HepG2 (cell line): ENCODE data around the gene AKT3. TPM values are rescaled to one million over a fixed set of nuclear protein-coding genes. Genes with fewer than 3 reads are reported as not detected.

Experiments used
- ATAC-seq: fragments of 200-7000 bp; cut with Tn5 transposase; 3 replicates; pipeline ENCODE4 v1.9.1; 2020; ENCODE audit warnings: mild to moderate bottlenecking, moderate library complexity
- BruUV-seq: library from RNA; stranded (reverse); fragments of 400-500 nt; replicated peaks from 2 replicates; lab custom pipeline; 2021; lab: Mats Ljungman, UMichigan
- CTCF ChIA-PET: fragments of 300-600 bp; formaldehyde crosslinking; extraction: SDS; loops from one replicate; lab custom pipeline; 2021; ENCODE audit warnings: low total read pairs, inconsistent platforms, low intra/inter-chr PET ratio; lab: Yijun Ruan, JAX
- POLR2A ChIA-PET: fragments of 350-600 bp; sonication (Branson Sonifier 250); formaldehyde crosslinking; loops from one replicate; lab custom pipeline; 2020; ENCODE audit warnings: antibody characterized with exemption, inconsistent platforms; lab: Yijun Ruan, JAX
- DNase-seq: peaks from one replicate; pipeline ENCODE4 v3.0.0-alpha.2; 2015; ENCODE audit warnings: low spot score
- FAIRE-seq: peaks from 3 replicates; lab custom pipeline; 2011; peaks lifted over from hg19 to GRCh38; lab: Jason Lieb, UNC
- H2AFZ ChIP-seq: one replicate; pipeline ENCODE4 v1.6.1; 2011; ENCODE audit warnings: low read length, inconsistent platforms
- H3K27ac ChIP-seq: fragments of 300-600 bp; 3 replicates; pipeline ENCODE4 v1.8.0; 2011; ENCODE audit warnings: mixed run types, mild to moderate bottlenecking, mixed read lengths, low read length, inconsistent platforms; ENCODE audit not compliant: insufficient read depth; ENCODE audit errors: extremely low read length
- H3K27me3 ChIP-seq, 2 experiments: fragments of 200-600 bp in 1 of 2; 2 replicates in 1 of 2; 3 replicates in 1 of 2; pipeline versions ENCODE4 v1.6.0 to v1.8.0; 2011; ENCODE audit warnings: low read length in 2 of 2, mild to moderate bottlenecking in 2 of 2, moderate library complexity in 2 of 2, inconsistent platforms in 1 of 2; ENCODE audit not compliant: insufficient read depth in 2 of 2, control insufficient read depth in 1 of 2
- H3K36me3 ChIP-seq, 2 experiments: fragments of 200-600 bp in 1 of 2; replicated peaks in 1 of 2; 2 replicates in 1 of 2; 3 replicates in 1 of 2; pipeline versions ENCODE4 v1.5.1 to v1.8.0; 2011; ENCODE audit warnings: low read length in 2 of 2, inconsistent platforms in 1 of 2; ENCODE audit not compliant: insufficient read depth in 2 of 2, control insufficient read depth in 1 of 2
- H3K4me1 ChIP-seq: 2 replicates; pipeline ENCODE4 v1.5.1; 2012; ENCODE audit warnings: low read length, inconsistent platforms; ENCODE audit not compliant: insufficient read depth
- H3K4me2 ChIP-seq: 2 replicates; pipeline ENCODE4 v1.6.0; 2011; ENCODE audit warnings: low read depth, low read length, inconsistent platforms
- H3K4me3 ChIP-seq, 3 experiments: fragments of 200-600 bp in 1 of 3; sonication (generic), shearing (Covaris generic) in 1 of 3; replicated peaks in 1 of 3; 2 replicates each; pipeline ENCODE4 v1.5.1; 2011 to 2016; ENCODE audit warnings: low read length in 3 of 3, inconsistent platforms in 2 of 3, low read depth in 2 of 3, mild to moderate bottlenecking in 2 of 3, control low read depth in 1 of 3, mixed read lengths in 1 of 3; ENCODE audit not compliant: insufficient read depth in 1 of 3
- H3K79me2 ChIP-seq: one replicate; pipeline ENCODE4 v1.6.1; 2011; ENCODE audit warnings: low read length, inconsistent platforms; ENCODE audit not compliant: insufficient read depth
- H3K9ac ChIP-seq: 2 replicates; pipeline ENCODE4 v1.6.0; 2011; ENCODE audit warnings: mild to moderate bottlenecking, low read depth, low read length, inconsistent platforms; ENCODE audit not compliant: insufficient read depth
- H3K9me3 ChIP-seq: 2 replicates; pipeline ENCODE4 v1.5.1; 2012; ENCODE audit warnings: mild to moderate bottlenecking, low read length
- H4K20me1 ChIP-seq: 2 replicates; pipeline ENCODE4 v1.6.0; 2011; ENCODE audit warnings: inconsistent platforms, mild to moderate bottlenecking, low read length, moderate library complexity; ENCODE audit not compliant: insufficient read depth
- BHLHE40 ChIP-seq: IDR thresholded peaks from 2 replicates; pipeline ENCODE4 v1.6.1; 2011; ENCODE audit warnings: low read length, improper control_type of control experiment
- CHD4 ChIP-seq: fragments of 200-600 bp; sonication (generic); IDR thresholded peaks from 2 replicates; pipeline ENCODE4 v1.7.0; 2017; ENCODE audit warnings: mild to moderate bottlenecking, low read length, borderline replicate concordance
- HOXA9 ChIP-seq: sonication (generic); formaldehyde crosslinking; IDR thresholded peaks from 2 replicates; pipeline ENCODE4 v1.8.1; 2022; ENCODE audit warnings: missing genetic modification reagents, mild to moderate bottlenecking, moderate library complexity, borderline replicate concordance
- NFE2 ChIP-seq: sonication (generic); formaldehyde crosslinking; IDR thresholded peaks from 2 replicates; pipeline ENCODE4 v1.4.0; 2020; ENCODE audit warnings: missing genetic modification reagents
- PHF8 ChIP-seq: sonication (generic); formaldehyde crosslinking; IDR thresholded peaks from 2 replicates; pipeline ENCODE4 v1.5.0; 2020; ENCODE audit warnings: missing genetic modification reagents
- ZNF20 ChIP-seq: sonication (generic); formaldehyde crosslinking; IDR thresholded peaks from 2 replicates; pipeline ENCODE4 v1.4.0; 2020; ENCODE audit warnings: mild to moderate bottlenecking, moderate library complexity, missing genetic modification reagents
- in situ Hi-C: cut with HindIII; loops from 2 replicates; pipeline ENCODE4 v1.10.0; 2017; ENCODE audit warnings: low pct_unique_long_range_greater_than_20kb; ENCODE audit not compliant: extremely low pct_ligation_motif_present
- intact Hi-C: fragments of 100-400 bp; cut with micrococcal nuclease; formaldehyde crosslinking; loops from one replicate; pipeline ENCODE4 v1.10.0; 2022; ENCODE audit not compliant: unreplicated experiment
- polyA plus RNA-seq, 8 experiments: library from polyadenylated mRNA; depleted of rRNA in 3 of 8; stranded (reverse) in 7 of 8; unstranded in 1 of 8; fragments of >200 nt; fragmentation: Illumina TruSeq in 4 of 8; extraction: Trizol in 4 of 8; gene quantifications; 2 replicates each; pipeline versions ENCODE4 v1.2.1 to v1.2.3, GENCODE V29; 2011 to 2016; ENCODE audit warnings: low read depth in 4 of 8, missing spikeins in 1 of 8, mixed read lengths in 1 of 8; ENCODE audit not compliant: insufficient read depth in 1 of 8
- total RNA-seq, 5 experiments: library from RNA; depleted of rRNA; stranded (reverse); fragments of >200 nt; fragmentation: Illumina TruSeq; extraction: Trizol; gene quantifications; 2 replicates each; pipeline ENCODE4 v1.2.3, GENCODE V29; 2016; ENCODE audit warnings: low read depth in 1 of 5
- TF ChIP-seq, protein P1 (sequence below): sonication (generic); formaldehyde crosslinking; IDR thresholded peaks from 2 replicates; pipeline ENCODE4 v1.4.0; 2020; ENCODE audit warnings: missing genetic modification reagents

The AKT3 gene
- total and polyA plus RNA-seq, 2 of the 13 experiments (the other 11 are each of a cell fraction or from before 2014, with no cell fraction given): 0.07 TPM

DNA sequence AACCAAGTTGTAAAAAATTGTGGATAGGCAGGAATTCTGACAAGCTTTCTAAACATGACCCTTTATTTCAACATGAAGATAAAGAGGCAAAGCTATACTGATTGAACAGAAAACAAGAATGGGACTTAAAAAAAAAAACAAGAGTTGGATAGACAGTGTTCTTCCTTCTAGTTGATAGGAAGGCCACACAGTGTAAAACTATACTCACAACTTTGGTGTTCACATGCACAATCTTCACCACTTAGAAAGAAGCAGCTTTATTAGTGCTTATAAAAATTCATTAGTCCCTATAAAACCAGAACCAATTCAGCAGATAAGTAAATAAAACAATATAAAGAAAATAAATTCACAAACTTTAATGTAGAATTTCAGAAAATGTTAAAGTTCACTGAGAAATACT lies 101.8 kb downstream of the AKT3 start:
- FAIRE-seq: no peak
- H3K79me2 ChIP-seq: no peaks in the 10 kb centered on the region

DNA sequence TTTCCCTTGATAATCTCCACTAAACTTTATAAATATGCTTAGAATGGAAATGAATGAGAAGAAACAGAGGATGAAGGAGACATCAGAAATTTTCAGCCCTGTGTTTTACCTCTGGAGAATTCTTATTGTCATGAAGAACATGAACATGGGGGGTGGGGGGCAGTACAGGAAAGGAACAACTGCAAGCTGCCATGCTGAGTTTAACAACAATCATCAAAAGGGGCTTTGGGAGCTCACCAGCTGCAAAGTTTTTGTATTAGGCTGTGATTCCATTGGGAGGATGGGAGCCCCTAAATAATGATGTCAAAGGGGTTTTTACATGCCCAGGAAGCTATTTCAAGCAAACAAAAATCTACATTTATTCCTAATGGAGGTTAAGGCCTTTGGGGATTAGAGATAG lies 103.3 kb downstream of the AKT3 start:
- H3K27me3 ChIP-seq: no peaks in the 10 kb centered on the region
- intact Hi-C loops: loop anchor here (10.0 kb wide), 1 partner anchor 192 kb away; no protein-coding TSS in a partner anchor
- H4K20me1 ChIP-seq: no peaks in the 10 kb centered on the region
- H3K9ac ChIP-seq: no peak overlapping the region
- CTCF ChIA-PET: no interaction called here
- H3K79me2 ChIP-seq: no peaks in the 10 kb centered on the region
- H3K4me3 ChIP-seq: no peak overlapping the region
- no peak for TF ChIP-seq BHLHE40
- no peak for TF ChIP-seq ZNF20 (CRISPR knock-in tag)
- no peak for TF ChIP-seq CHD4
- no peak for TF ChIP-seq HOXA9 (CRISPR knock-in tag)
- no peak for TF ChIP-seq NFE2
- TF ChIP-seq, protein P1, sequence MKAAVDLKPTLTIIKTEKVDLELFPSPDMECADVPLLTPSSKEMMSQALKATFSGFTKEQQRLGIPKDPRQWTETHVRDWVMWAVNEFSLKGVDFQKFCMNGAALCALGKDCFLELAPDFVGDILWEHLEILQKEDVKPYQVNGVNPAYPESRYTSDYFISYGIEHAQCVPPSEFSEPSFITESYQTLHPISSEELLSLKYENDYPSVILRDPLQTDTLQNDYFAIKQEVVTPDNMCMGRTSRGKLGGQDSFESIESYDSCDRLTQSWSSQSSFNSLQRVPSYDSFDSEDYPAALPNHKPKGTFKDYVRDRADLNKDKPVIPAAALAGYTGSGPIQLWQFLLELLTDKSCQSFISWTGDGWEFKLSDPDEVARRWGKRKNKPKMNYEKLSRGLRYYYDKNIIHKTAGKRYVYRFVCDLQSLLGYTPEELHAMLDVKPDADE (CRISPR knock-in tag): no peak
- FAIRE-seq (no peak), DNase-seq (no peak), ATAC-seq (no peak)
- POLR2A ChIA-PET: no interaction called here
- in situ Hi-C loops: loop anchor here (10.0 kb wide), 1 partner anchor 402 kb away; no protein-coding TSS in a partner anchor
- H3K36me3 ChIP-seq: no peaks in the 10 kb centered on the region
- H3K4me2 ChIP-seq: no peak overlapping the region
- no peaks in the 10 kb centered on the region for H3K9me3 ChIP-seq
- no peaks in the 10 kb centered on the region for H3K4me1 ChIP-seq
- H3K27ac ChIP-seq: no peak overlapping the region
- no TSS peak for BruUV-seq
- H2AFZ ChIP-seq: no peak overlapping the region

More for the DNA sequence above, 101.8 kb downstream of the AKT3 start:
- no TSS peak for BruUV-seq
- H3K9ac ChIP-seq: no peak overlapping the region
- H4K20me1 ChIP-seq: no peaks in the 10 kb centered on the region
- no peaks in the 10 kb centered on the region for H3K27me3 ChIP-seq
- no peak overlapping the region for H3K4me2 ChIP-seq
- ChIA-PET CTCF (interaction anchor here (1.1 to 2.3 kb wide), 3 partner anchors 40 to 525 kb away, joined by 3 to 33 read pairs (median 8); no protein-coding TSS in a partner anchor), POLR2A (no interaction called here)
- intact Hi-C loops: loop anchor here (1.0 to 10.0 kb wide), 3 partner anchors 193 to 525 kb away; no protein-coding TSS in a partner anchor
- no peak overlapping the region for H3K27ac ChIP-seq
- no peak overlapping the region for H3K4me3 ChIP-seq
- H3K4me1 ChIP-seq: no peaks in the 10 kb centered on the region
- TF ChIP-seq PHF8: no peak
- TF ChIP-seq, all 625 proteins: peak for 0
- Histone ChIP-seq H2AFZ (no peak overlapping the region), H3K36me3 (no peaks in the 10 kb centered on the region), H3K9me3 (no peaks in the 10 kb centered on the region)
- in situ Hi-C loops: loop anchor here (10.0 kb wide), 1 partner anchor 403 kb away; no protein-coding TSS in a partner anchor
- no peak for ATAC-seq
- no peak for DNase-seq
